ENCODE measurements around the gene EMILIN3.

Gene EMILIN3

DNA sequence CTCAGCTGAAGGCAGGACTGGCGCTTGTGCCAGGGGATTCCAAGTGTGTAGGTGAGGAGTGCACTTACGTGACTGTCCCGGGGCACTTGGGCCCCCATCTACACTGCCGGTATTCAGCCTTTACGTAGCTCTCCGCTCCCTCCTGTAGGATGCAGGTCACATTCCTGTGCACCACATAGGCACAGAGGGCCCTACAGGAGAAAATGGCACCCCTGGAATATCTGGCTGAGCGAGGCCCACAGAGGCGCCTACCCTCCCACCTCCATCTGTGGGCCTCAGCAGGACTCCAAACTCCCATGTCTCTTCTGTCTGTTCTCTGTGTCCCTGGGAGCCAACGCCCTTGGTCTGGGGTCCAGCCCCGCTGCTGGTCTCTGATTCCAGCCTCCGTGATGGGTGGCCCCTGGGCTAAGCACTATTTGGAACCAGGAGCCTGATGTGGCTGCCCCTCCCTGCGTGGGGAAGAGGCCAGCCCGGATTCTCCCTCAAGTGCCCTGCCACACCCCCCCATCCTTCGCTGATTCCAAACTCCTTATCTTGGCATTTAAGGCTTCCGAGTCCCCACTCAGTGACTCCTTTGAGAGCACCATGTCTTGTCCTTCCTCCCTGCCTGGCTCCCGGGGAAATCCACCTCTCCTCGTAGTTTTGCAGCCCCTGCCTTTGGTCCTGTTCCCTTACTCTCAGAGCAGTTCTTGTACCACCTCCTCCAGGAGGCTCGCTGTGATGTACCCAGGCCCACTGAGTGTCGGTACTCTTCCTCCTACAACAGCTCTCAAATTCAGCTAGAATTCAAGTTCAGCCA, 1.5 kb downstream of the EMILIN3 start:
- TF ChIP-seq GATA3 (IDR thresholded peaks at IDR 0.05; ENCODE audit: low read depth, low read length) (no peak), GATA2 (IDR thresholded peaks at IDR 0.05; ENCODE audit: low read depth, low read length) (no peak)

DNA sequence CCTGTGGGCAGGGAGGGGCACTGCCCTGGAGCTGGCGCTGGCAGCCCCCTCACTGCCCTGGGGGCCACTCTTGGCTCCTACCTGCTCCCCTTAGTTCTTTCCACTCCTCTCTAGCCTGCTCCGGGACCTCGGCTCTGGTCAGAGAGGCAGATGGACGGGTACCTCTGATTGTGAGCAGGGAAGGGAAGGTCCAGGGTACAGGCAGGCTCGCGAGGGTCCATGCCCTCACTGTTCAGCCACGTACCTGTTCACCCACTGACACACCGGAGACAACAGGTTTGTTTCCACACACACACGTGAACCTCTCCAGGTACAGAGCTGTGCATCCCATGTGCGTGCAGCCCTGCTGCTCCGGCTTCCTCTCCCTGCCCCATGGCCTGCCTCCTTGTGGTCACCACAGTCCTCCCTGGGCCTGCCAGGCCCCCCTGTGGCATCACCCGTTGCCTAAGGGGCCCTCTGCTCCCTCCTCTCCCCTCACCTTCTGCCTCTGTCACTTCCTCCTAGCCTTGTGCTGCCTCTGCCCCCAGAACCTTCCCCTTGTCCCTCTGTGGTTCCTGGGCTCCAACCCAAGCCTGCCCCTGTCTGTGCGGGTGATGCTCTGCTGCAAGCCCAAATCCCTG, 2.3 kb downstream of the EMILIN3 start:
- no peak for TF ChIP-seq GATA2 (IDR thresholded peaks at IDR 0.05; ENCODE audit: low read depth, low read length)
- no peak for TF ChIP-seq GATA3 (IDR thresholded peaks at IDR 0.05; ENCODE audit: low read depth, low read length)

DNA sequence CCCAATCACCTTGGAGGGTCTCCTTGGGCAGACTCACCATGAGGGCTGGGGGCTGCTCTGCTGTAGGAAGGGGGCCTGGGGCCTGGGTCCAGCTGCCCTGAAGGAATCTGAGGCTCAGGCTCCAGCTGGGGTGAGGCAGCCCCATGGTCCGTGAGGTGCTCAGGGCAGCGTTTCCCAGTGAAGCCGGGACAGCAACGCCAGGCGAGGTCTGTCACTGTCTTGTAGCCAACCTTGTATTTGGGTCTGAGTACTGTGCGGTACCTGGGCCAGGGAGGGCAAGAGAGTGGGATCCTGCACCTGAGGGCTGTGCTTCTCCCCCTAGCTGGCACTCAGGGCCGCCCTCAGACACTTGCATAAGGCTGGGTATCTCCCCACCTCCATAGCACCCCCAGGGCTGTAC, 3.0 kb downstream of the EMILIN3 start:
- TF ChIP-seq GATA3 (IDR thresholded peaks at IDR 0.05; ENCODE audit: low read depth, low read length), result no peak
- no peak for TF ChIP-seq GATA2 (IDR thresholded peaks at IDR 0.05; ENCODE audit: low read depth, low read length)

DNA sequence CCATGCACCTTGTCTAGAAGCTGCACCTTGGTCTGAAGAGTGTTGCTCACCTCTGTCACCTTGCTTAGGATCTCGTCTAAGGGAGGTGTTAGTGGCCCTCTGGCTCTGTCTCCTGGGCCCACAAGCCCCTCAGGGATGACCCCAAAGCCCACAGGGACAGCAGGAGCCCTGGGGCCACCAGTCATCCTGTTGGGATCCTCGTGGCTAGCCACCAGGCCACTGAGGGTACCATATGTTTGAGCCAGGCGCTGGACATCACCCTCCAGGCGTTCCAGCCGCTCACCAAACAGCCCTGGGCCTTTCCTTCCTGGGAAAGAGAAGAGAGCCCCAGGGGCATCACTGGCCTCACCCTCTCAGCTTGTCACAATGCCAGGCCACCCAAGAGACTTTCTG, 3.9 kb downstream of the EMILIN3 start:
- TF ChIP-seq GATA2 (IDR thresholded peaks at IDR 0.05; ENCODE audit: low read depth, low read length) (no peak), GATA3 (IDR thresholded peaks at IDR 0.05; ENCODE audit: low read depth, low read length) (no peak)

DNA sequence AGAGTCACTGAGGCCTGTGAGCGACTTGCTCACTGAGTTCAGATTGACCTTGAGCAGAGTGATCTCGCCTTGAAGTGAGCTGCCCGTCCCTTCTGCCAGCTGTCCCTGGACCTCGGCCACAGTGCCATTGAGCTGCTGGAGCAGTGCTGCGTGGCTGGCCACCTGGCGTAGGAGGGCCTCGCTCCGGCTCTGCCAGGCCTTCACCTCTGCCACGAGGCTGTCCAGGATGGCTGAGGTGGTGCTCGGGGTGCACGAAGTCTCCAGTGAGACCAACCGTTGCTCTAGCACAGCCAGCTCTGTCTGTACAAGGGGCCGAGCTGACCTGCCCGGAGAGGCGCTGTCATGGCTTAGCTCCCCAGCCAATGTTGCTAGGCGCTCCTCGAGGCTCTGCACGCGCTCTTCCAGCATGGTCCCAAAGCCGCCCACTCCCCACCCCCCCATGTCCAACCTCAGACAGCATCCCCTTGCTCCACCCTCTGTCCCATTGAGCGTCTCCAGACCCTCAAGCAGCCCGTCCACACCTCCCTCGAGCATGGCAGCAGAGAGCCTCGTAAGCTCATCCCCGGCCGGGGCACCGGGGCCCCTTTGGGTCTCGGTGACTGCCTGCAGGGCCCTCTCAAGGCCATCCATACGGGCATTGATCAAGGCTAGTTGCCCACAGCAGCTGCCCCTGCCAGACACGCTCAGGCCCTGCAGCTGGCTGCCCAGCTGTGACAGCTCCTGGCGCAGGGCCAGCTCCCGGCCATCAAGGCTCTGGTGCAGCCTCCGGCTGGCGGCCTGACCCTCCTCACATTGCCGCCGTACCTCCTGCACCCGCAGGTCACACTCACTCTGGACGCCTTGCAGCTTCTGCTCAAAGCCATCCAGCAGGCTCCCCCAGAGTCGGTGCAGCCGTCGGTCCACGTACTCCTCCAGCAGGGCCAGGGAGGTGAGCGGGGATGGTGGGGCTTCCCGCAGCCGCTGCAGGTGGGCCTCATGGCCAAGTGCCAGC, 4.6 kb downstream of the EMILIN3 start:
- TF ChIP-seq GATA3 (IDR thresholded peaks at IDR 0.05; ENCODE audit: low read depth, low read length), result no peak
- TF ChIP-seq GATA2 (IDR thresholded peaks at IDR 0.05; ENCODE audit: low read depth, low read length), result no peak

DNA sequence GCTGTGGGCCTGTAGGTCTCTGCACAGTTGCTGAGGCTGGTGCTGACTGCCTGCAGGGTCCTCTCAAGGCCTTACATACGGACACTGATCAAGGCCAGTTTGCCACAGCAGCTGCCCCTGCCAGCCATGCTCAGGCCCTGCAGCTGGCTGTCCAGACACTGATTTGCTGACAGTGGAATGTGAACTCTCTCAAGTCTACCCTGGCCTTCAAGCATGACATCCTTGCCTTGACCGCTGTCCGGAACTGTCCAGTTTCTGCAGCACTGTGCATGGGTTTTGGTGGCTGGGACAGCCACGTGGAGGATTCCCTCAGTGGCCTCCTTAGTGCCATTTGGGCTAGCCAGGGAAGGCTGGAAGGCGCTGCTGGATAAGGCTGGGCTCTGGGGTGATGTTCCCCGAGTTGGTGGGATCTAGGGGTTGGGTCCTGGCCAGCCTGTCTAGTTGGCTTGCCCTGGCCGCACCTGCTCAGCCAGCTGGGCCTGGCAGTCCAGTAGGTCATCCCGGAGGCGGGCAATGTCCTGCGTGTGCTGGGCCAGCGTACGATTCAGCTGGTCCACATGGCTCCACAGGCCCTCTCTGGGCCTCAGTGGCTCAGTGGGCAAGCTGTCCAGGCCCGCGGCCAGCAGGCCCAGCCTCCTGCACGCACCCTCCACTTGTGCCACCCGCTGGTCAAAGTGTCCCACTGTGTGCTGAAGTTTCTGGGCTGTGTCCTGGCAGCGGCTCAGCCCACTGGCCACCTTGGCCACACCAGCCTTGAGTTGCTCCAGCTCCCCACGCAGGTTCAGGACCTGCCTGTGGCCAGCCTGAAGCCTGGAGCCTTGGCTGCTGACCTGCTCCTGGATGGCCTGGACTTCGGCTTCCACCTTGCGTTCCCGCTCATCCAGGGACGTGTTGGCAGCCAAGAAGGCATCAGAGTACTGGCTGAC, 5.5 kb downstream of the EMILIN3 start:
- TF ChIP-seq GATA3 (IDR thresholded peaks at IDR 0.05; ENCODE audit: low read depth, low read length) (no peak), GATA2 (IDR thresholded peaks at IDR 0.05; ENCODE audit: low read depth, low read length) (no peak)

DNA sequence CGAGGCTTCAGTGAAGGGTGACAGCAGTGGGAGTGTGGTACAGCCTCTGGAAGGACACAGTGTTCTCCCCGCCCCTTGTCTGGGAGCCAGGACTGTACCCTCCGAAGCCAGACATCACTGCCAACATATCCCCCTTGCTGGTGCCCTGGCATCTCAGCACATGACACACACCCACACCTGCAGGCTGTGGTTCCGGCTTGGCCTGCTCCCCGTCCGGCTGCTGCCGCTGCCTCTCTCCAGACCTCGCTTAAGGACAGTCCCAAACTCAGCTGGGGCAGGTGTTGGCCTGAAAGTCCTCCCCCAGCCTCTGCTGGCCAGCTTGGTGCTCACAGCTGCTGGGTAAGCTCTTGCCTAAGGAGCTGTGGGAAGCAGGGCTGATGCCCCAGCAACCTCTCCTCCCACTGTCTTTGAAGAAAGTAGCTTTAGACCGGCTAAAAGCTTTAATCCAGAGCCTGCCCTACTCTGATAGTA, 7.0 kb downstream of the EMILIN3 start:
- no peak for TF ChIP-seq GATA2 (IDR thresholded peaks at IDR 0.05; ENCODE audit: low read depth, low read length)

DNA sequence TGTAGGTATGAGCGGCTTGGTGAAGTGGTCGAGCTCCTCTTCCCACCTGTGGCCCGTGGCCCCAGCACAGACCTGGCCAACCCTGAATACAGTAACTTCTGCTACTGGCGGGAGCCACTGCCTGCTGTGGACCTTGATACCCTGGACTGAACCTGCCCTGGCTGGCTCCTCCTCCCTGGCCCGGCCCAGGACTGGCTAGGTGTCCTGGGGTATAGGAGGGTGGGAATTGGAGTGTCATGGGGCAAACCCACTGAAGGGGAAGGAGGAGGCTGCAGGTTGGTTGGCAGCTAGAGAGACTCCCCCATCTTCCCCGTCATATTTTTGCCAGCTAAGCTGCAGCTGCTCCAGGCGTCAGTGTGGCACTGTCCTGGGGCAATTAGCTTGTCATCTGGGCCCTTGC, 7.9 kb downstream of the EMILIN3 start:
- TF ChIP-seq GATA2 (IDR thresholded peaks at IDR 0.05; ENCODE audit: low read depth, low read length), result no peak
- TF ChIP-seq GATA3 (IDR thresholded peaks at IDR 0.05; ENCODE audit: low read depth, low read length), result no peak

DNA sequence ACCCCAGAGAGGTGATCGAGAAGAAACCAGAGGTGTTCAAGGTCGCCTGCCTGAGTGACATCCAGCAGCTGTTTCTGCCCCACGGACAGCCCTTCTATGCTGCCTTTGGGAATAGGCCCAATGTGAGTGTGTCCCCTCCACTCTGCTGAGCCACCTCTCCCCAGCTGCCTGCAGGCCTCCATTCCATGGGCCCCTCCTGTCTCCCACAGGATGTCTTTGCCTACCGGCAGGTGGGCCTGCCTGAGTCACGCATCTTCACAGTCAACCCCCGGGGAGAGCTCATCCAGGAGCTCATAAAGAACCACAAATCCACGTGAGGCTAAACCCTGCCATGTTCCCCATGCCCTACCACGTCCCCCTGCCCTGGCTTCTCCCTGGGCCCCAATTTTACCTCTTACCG, 8.4 kb downstream of the EMILIN3 start:
- TF ChIP-seq GATA2 (IDR thresholded peaks at IDR 0.05; ENCODE audit: low read depth, low read length) (no peak), GATA3 (IDR thresholded peaks at IDR 0.05; ENCODE audit: low read depth, low read length) (no peak)

DNA sequence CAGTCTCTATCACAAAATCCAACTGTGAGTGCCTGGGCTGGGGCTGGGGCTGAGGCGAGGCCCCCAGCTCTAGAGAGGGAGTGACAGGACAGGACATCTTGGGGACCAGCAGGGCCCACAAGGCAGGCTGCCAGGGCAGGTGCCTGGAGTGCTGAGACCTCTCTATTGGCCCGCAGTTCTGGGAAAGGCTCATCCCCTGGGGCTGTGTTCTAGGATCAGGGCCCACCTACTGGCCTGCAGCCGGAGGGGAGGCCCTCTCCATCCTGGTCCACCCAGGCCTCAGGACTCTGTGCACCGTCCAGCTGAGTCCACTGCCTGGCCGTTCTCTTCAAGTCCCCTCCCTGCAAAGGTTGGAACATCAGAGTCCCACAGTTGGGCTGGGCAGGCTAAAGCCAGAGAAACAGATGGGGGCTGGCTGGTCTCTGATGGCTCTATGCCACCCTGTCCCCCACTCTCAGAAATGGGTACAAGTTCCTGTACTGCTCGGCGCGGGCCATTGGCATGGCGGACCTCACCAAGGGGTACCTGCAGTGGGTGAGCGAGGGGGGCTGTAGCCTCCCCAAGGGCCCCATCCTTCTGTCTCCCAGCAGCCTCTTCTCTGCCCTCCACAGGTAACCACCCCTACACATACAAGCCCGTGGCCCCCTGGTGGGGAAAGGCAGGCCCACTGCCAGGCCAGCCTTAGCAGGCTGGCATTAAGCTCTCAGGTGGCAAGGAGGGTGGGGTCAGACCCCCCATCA, 9.0 kb downstream of the EMILIN3 start:
- no peak for TF ChIP-seq GATA2 (IDR thresholded peaks at IDR 0.05; ENCODE audit: low read depth, low read length)
- TF ChIP-seq GATA3 (IDR thresholded peaks at IDR 0.05; ENCODE audit: low read depth, low read length), result no peak

DNA sequence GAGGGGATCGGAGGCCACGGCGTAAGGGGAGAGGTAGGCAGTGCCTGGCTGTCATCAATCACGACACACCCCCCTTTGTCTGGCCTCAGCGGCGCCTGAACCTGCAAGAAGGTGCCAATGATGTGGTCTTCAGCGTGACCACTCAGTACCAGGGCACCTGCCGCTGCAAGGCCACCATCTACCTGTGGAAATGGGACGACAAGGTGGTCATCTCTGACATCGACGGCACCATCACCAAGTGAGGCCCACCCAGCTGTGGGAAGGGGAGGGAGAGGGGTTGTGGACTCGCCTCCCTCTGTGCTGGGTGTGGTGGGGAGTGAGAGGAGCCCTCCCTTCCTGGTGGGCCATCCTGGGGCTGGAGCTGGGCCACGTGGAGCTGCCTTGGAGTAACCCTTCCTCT, 9.7 kb downstream of the EMILIN3 start:
- TF ChIP-seq GATA2 (IDR thresholded peaks at IDR 0.05; ENCODE audit: low read depth, low read length), result no peak
- TF ChIP-seq GATA3 (IDR thresholded peaks at IDR 0.05; ENCODE audit: low read depth, low read length), result no peak

DNA sequence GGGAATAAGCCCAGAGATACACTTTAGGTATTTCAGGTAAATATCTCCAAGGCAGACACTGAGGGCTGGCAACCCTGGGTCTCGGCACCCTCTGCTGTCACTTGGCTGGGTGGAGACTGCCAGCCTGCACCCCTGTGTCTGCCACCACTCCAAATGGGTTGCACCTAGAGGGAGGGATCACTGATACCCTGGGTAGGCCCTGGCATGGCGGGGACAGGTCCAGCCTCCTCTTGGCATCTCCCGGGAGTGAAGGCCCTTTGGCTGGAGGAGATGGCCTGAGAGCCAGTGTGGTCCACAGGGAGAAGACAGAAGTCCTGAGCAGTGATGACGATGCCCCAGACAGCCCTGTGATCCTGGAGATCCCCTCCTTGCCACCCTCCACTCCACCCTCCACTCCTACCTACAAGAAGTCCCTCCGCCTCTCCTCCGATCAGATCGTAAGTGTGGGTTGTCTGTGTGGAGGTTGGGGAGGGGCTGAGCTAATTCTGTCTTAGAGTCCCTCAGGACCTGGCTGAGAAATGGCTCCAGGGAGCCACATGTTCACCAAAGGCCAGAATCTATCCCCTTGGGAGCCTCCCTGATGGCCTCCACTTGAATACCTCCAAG, 10.9 kb downstream of the EMILIN3 start:
- TF ChIP-seq GATA2 (IDR thresholded peaks at IDR 0.05; ENCODE audit: low read depth, low read length) (no peak), GATA3 (IDR thresholded peaks at IDR 0.05; ENCODE audit: low read depth, low read length) (no peak)

Measured in SH-SY5Y (cell line).